Activated CD8-positive, alpha-beta memory T cell treated with anti-CD3 and anti-CD28 coated beads for 36 hours (primary cell): ENCODE measurements around the gene PTPN3. TPM values are rescaled to one million over a fixed set of nuclear protein-coding genes. Genes with fewer than 3 reads are reported as not detected.

ENCODE experiments used
- CTCF ChIA-PET: fragments of 350-600 bp; sonication (Branson Sonifier 250); formaldehyde crosslinking; loops from one replicate; lab custom pipeline; 2021; ENCODE audit warnings: antibody characterized with exemption; lab: Charles Lee
- POLR2A ChIA-PET: fragments of 350-600 bp; sonication (Branson Sonifier 250); formaldehyde crosslinking; loops from one replicate; lab custom pipeline; 2021; ENCODE audit warnings: antibody characterized with exemption; lab: Charles Lee
- total RNA-seq, 2 experiments: library from RNA; stranded (reverse); gene quantifications; one replicate each; pipeline ENCODE4 v1.2.3, GENCODE V29; 2021

PTPN3 gene
- total RNA-seq, 2 experiments from 2014 or later = 0.51 to 0.96 TPM

GRCh38 chr9:109440117-109440515 lies 58.0 kb downstream of the PTPN3 start:
- CTCF ChIA-PET = interaction anchor here (1.3 to 2.8 kb wide), 3 partner anchors 10 to 30 kb away, joined by 5 to 10 read pairs (median 5); no protein-coding TSS in a partner anchor
- POLR2A ChIA-PET = no interaction called here

- CTCF ChIA-PET = interaction anchor here (2.8 kb wide), 1 partner anchor 30 kb away, joined by 10 read pairs; no protein-coding TSS in a partner anchor
- POLR2A ChIA-PET = no interaction called here
Measured at GRCh38 chr9:109439378-109440116, 58.6 kb downstream of the PTPN3 start.

- ChIA-PET POLR2A (no interaction called here), CTCF (no interaction called here)
Measured at GRCh38 chr9:109437286-109437685, 60.8 kb downstream of the PTPN3 start.

- ChIA-PET POLR2A (no interaction called here), CTCF (interaction anchor here (0.6 kb wide), 1 partner anchor 300 kb away, joined by 4 read pairs; no protein-coding TSS in a partner anchor)
Measured at GRCh38 chr9:109436071-109436470, 62.0 kb downstream of the PTPN3 start.

- POLR2A ChIA-PET = no interaction called here
Measured at GRCh38 chr9:109433476-109433875, 64.6 kb downstream of the PTPN3 start.

GRCh38 chr9:109430231-109430630 lies 67.9 kb downstream of the PTPN3 start:
- POLR2A ChIA-PET = interaction anchor here (0.7 kb wide), 1 partner anchor 244 kb away, joined by 3 read pairs; no protein-coding TSS in a partner anchor

More at GRCh38 chr9:109433476-109433875, 64.6 kb downstream of the PTPN3 start:
- CTCF ChIA-PET = no interaction called here

GRCh38 chr9:109428854-109429253 lies 69.3 kb downstream of the PTPN3 start:
- POLR2A ChIA-PET = no interaction called here
- CTCF ChIA-PET = interaction anchor here (0.5 to 1.0 kb wide), 2 partner anchors 9 to 12 kb away, joined by 3 to 5 read pairs; no protein-coding TSS in a partner anchor

More at GRCh38 chr9:109430231-109430630, 67.9 kb downstream of the PTPN3 start:
- CTCF ChIA-PET = no interaction called here

GRCh38 chr9:109427886-109428285 lies 70.2 kb downstream of the PTPN3 start:
- CTCF ChIA-PET = no interaction called here
- POLR2A ChIA-PET = no interaction called here

GRCh38 chr9:109426626-109427402 lies 71.3 kb downstream of the PTPN3 start:
- POLR2A ChIA-PET = no interaction called here
- CTCF ChIA-PET = no interaction called here

- CTCF ChIA-PET = no interaction called here
Measured at GRCh38 chr9:109424618-109425017, 73.5 kb downstream of the PTPN3 start.

GRCh38 chr9:109423877-109424276 lies 74.2 kb downstream of the PTPN3 start:
- CTCF ChIA-PET = no interaction called here
- POLR2A ChIA-PET = no interaction called here

More at GRCh38 chr9:109424618-109425017, 73.5 kb downstream of the PTPN3 start:
- POLR2A ChIA-PET = no interaction called here

GRCh38 chr9:109422641-109423040 lies 75.5 kb downstream of the PTPN3 start:
- CTCF ChIA-PET = interaction anchor here (0.7 kb wide), 1 partner anchor 57 kb away, joined by 4 read pairs; no protein-coding TSS in a partner anchor
- POLR2A ChIA-PET = no interaction called here

- POLR2A ChIA-PET = no interaction called here
Measured at GRCh38 chr9:109421026-109421970, 76.8 kb downstream of the PTPN3 start.

GRCh38 chr9:109419531-109419930 lies 78.6 kb downstream of the PTPN3 start:
- CTCF ChIA-PET = interaction anchor here (0.6 kb wide), 1 partner anchor 9 kb away, joined by 3 read pairs; no protein-coding TSS in a partner anchor
- POLR2A ChIA-PET = no interaction called here

More at GRCh38 chr9:109421026-109421970, 76.8 kb downstream of the PTPN3 start:
- CTCF ChIA-PET = no interaction called here

- CTCF ChIA-PET = no interaction called here
- POLR2A ChIA-PET = no interaction called here
Measured at GRCh38 chr9:109418827-109419226, 79.3 kb downstream of the PTPN3 start.

GRCh38 chr9:109417585-109418544 lies 80.2 kb downstream of the PTPN3 start:
- ChIA-PET CTCF (no interaction called here), POLR2A (no interaction called here)

- ChIA-PET POLR2A (no interaction called here), CTCF (no interaction called here)
Measured at GRCh38 chr9:109417054-109417453, 81.1 kb downstream of the PTPN3 start.
